Measurements from ENCODE around the gene SLC23A2.
"Not testable (repeated sequence)": the region's sequence is repeated elsewhere in the genome, so short reads cannot be mapped to it uniquely, and the experiment has no call there.

SLC23A2 gene

GRCh38 chr20:4897600-4897999 lies 103.7 kb downstream of the SLC23A2 start:
- no peak for DNase-seq

GRCh38 chr20:4896971-4897497 lies 104.3 kb downstream of the SLC23A2 start:
- no peak for DNase-seq

- no peak for DNase-seq
Observed at GRCh38 chr20:4896119-4896702, 105.1 kb downstream of the SLC23A2 start.

GRCh38 chr20:4894981-4895381 lies 106.3 kb downstream of the SLC23A2 start:
- DNase-seq: no peak

GRCh38 chr20:4894409-4894808 lies 106.9 kb downstream of the SLC23A2 start:
- no peak for DNase-seq

DNA sequence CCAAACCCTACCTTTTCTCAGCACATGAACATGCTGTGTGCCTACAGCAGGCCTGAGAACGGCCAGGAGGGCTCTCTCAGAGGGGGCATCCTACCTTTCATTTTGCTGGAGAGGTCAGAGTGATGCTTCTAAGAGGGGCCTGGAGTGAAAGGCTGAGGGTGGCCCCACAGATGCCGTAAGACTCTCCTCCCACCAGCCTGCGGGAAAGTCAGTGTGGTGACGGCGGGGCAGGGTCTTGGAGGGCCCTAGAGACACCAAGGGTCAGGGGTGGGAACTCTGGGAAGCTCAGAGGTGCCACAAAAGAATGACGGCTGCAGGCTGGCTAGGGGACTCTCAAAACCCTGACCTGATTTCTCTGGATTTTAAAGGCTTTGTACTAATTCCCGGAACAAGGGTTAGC lies 107.6 kb downstream of the SLC23A2 start:
- no peak for DNase-seq

- DNase-seq: no peak
Observed at GRCh38 chr20:4891997-4892396, 109.3 kb downstream of the SLC23A2 start.

DNA sequence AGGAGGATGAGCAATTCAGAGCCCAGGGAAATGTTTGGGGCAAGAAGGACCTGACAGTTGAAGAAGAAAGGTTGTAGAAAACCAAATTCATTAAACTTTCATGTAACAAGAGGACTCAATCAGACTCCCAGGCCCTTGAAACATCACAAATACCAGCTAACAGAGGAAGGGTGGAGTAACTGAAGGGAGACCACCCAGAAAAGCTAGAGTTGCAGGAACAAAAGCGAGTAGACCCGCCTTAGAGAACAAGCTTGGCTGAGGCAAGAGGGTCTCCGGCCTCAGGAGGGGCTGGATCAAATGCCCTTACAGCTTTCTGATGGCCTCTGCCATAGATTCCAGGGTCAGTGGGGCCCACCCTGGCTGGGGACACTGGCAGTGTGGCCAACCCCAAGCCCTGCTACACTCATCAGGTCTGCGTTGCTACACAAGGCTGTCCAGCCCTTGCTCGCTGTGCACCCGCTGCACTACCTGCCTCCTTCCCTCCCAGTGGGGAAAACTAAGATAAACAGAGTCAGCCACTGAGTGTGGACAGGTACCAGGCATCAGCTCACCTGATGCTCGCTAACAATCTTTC lies 110.0 kb downstream of the SLC23A2 start:
- DNase-seq: no peak

DNA sequence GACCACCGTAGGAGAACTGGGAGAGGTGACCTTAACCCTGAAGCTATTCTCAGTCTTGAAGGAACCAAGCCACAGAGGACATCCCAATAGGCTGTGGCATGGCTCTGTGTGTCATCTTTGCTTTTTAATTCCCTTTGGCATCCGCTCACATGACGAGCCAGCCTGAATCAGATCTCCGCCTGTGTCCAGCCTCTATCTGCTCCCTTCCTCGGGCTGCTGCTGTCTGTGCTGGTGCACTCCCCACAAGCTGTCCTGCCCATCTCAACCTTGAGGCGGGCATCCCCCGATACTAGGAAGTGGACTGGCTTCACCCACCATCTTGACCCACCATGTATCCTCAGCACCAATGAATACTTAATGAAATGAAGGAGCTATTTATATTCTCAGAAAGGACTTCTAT lies 111.9 kb downstream of the SLC23A2 start:
- no peak for DNase-seq

DNA sequence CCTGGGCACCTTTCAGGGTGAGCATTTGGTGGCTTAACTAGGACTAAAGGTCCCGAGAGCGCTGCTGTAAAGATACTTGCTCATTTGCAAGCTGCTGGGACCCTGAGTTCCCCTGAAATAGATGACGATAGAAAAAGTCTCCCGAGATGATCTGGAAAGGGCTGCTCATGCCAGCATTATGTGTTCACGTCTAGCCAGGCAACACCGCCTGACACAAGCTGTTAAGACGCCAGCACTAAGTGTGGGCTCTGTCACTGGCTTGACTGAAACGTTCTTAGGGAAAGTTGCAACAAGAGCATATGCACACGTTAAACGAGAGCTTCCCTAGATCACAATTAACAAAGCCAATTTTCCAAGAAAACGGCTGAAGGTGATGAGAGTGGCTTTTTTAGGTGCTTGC lies 113.7 kb downstream of the SLC23A2 start:
- no peak for DNase-seq

DNA sequence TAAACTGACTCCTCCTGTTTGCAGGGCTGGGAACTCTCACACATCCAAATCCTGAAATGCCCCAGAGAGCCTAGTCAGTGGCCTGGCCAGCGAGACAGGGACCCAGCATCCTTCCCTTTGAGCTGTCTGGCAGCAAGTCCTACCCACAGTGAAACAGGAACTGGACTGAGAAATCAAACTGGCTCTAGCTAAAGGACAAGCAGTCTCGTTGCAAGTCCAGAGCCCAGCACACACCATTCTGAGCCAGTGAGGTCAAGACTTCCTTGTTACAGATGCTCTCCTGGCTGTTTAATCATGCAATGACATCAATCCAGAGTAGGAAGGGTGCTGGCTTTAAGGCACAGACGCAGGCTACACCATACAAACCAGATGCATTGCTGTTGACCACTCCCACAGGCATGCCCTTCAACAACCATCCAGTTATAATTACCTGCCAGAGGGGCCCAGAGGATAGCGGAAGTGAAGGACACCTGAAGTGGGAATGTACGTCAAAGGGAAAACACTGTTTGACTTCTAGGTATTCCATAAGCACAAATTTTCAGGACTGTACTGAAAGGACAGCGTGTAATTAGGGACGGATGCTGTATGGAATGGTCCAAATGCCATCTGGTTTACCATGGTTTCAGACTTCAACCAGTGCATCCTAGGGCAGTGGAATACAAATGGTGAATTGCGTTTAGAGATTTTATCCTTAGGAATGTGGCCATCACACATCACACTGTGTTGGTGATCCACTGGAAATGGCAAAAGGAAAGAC lies 114.4 kb downstream of the SLC23A2 start:
- no peak for DNase-seq

- no peak for DNase-seq
Observed at GRCh38 chr20:4885877-4886276, 115.4 kb downstream of the SLC23A2 start.

DNA sequence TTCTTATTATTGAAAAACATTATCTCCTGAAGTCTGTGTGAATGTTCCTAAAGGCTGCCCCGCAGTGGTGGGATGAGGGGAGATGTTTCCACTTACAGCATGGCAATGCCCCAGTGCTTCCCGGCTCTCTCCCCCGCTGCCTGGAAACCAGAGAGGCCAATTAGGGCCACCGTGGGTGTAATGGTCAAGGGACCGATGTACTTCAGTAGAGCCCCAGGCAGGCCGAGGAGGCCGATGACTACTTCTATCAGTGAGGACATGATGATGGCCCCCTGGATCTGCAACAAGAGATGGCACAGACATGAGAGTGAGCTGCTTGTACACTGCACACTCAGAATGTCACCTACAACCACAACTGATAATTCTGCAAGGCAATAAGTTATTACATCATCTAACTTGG lies 117.8 kb downstream of the SLC23A2 start:
- DNase-seq: no peak

GRCh38 chr20:4883051-4883450 lies 118.3 kb downstream of the SLC23A2 start:
- DNase-seq: no peak

DNA sequence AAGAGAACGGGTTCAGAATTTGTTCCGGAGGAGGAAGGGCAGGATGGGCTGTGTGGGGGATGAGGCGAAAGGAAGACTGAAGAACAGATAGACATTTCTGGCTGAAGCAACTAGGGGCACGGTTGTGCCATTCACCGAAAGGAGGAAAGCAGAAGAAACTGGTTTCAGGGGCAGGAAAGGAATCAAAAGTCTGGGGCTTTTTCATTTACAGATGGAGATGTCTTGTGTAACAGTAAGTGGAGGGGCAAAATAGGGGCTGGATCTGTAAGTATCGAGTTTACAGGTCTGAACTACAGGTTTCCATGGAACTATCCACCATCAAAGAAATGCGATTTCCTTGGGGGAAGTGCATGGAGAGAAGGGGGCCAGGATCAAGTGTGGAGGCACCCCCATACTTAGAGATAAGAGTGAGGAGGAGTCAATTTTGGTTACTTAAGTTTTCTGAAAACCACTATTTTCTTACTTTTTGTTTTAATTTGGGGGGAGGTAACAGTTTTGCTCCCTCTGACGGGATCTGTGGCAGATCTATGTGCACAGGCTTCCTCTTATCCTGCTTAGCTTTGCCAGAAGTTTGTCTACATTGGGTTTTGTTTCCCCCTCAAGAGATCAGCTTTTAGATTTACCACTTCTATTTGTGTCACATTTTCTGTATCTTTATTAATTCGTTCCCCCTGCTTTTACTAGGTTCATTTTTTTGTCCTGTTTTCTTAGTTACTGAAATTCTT lies 120.1 kb downstream of the SLC23A2 start:
- DNase-seq: no peak

- DNase-seq: no peak
Observed at GRCh38 chr20:4880051-4880450, 121.3 kb downstream of the SLC23A2 start.

DNA sequence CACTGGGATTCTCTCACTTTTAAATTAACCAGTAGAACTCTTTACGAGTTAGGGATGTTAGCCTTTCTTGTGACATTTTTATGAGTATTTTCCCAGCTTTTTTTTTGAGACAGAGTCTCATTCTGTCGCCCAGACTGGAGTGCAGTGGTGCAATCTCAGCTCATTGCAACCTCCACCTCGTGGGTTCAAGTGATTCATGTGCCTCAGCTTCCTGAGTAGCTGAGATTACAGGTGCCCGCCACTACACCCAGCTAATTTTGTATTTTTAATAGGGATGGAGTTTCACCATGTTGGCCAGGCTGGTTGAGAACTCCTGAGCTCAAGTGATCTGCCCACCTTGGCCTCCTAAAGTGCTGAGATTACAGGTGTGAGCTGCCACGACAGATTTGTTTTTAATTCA lies 123.2 kb downstream of the SLC23A2 start:
- not testable (repeated sequence) for DNase-seq

GRCh38 chr20:4876731-4877130 lies 124.6 kb downstream of the SLC23A2 start:
- no peak for DNase-seq

DNA sequence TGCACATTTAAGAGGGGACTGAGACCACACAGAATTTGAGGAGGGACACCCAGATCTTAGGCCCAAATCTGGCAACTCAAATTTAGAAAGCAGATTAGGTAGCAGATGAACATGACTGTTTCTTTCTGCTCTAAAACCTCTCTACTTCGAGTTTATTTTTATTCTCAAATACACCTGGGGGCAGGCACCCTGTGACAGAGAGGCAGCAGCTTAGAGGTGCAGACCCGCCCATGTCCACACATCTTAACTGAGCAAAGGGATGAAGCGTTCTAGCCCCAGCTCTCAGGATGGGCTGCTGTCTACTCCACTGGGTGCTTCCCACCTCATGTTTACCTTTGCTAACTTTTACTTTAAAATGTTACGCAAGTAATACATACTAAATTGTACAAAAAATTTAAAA lies 125.0 kb downstream of the SLC23A2 start:
- DNase-seq: no peak

GRCh38 chr20:4875578-4876067 lies 125.7 kb downstream of the SLC23A2 start:
- peak; percentile 94 for DNase-seq

DNA sequence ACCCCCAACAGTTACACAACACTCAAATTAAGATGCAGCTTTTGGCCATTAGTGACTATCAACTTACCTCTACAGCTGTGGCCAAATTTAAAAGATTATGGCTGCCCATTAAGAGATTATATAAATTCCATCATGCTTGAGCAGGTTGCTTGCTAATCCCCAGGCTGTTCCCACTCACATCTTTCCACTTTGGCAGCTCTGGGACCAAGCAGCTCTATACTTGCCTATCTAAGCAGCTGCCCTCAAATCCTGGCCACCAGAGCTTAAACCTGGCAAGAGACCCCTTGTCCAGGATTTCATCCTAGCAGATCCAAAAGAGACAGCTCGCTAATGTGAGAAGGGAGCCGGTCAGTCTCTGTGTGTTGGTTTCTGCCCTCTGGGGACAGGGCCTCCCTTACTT lies 127.9 kb downstream of the SLC23A2 start:
- no peak for DNase-seq

- DNase-seq: no peak
Observed at GRCh38 chr20:4871486-4871885, 129.8 kb downstream of the SLC23A2 start.

DNA sequence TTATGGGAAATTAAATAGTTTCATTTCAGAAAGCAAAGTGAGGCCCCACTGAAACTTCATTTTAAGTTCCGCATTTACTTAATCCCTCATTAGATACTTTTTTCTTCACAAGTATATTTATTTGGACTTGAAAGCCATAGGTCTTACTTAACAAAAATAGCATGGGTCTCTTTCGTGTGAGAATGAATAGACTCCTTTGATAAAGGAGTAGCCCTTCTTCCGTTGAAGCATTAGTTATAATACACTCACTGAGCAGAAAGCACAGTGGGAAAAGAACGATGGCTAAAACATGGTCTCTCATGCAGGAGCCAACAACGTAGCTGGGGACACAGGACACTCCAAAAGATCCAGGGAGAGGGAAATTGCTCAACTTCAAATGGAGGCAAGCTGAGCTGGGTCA lies 130.4 kb downstream of the SLC23A2 start:
- DNase-seq: no peak
